GM23248 (cell line): Measurements from ENCODE around the gene APBA2.

ENCODE experiments used
- EZH2 ChIP-seq: fragments of 200-600 bp; sonication (generic); IDR thresholded peaks from 2 replicates; pipeline ENCODE4 v1.6.1; 2018; ENCODE audit warnings: antibody characterized with exemption, mild to moderate bottlenecking; ENCODE audit not compliant: insufficient read depth, poor library complexity, severe bottlenecking
- EZH2phosphoT487 ChIP-seq: fragments of 200-600 bp; sonication (generic); IDR thresholded peaks from 2 replicates; pipeline ENCODE4 v1.6.1; 2018; ENCODE audit warnings: antibody characterized with exemption, moderate library complexity, mild to moderate bottlenecking, low read depth; ENCODE audit not compliant: insufficient read depth

DNA sequence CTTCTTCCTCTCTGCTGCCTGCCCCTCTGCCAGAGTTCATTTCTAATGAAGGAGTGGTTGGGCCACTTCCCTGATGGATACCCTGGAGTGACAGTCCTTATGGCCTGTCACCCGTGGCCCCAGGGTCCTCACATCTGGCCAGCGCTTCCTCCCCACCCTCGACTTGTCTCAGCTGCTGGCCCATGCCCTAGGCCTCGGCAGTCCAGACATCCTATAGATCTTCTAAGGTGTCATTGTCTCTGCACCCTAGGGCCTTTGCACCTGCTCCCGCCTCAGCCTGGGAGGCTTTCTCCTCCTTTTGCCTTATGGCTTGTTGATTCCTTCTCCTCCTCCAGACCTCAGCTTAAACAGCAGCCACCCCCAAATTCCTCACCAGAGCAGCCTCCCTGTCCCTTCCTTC, 202.9 kb downstream of the APBA2 start:
- TF ChIP-seq EZH2phosphoT487 (no peak), EZH2 (no peak)
